Tibial nerve (tissue), 4 donors: Measurements from ENCODE around the gene AMIGO3.

Experiments used
- EP300 ChIP-seq, 2 donors: sonication (generic); formaldehyde crosslinking; IDR thresholded peaks; one replicate each; pipeline ENCODE4 v1.6.1; 2017; ENCODE audit warnings: antibody characterized with exemption in 2 of 2, mild to moderate bottlenecking in 1 of 2
- TF ChIP-seq, protein P1 (sequence below), 5 experiments: fragments of 200-600 bp in 3 of 5; fragments of 450-650 bp in 2 of 5; sonication (generic) in 3 of 5; IDR thresholded peaks; one replicate each; pipeline ENCODE4 v1.5.1; 2016 to 2019; ENCODE audit warnings: antibody characterized with exemption in 5 of 5, mild to moderate bottlenecking in 3 of 5, moderate library complexity in 2 of 5

DNA sequence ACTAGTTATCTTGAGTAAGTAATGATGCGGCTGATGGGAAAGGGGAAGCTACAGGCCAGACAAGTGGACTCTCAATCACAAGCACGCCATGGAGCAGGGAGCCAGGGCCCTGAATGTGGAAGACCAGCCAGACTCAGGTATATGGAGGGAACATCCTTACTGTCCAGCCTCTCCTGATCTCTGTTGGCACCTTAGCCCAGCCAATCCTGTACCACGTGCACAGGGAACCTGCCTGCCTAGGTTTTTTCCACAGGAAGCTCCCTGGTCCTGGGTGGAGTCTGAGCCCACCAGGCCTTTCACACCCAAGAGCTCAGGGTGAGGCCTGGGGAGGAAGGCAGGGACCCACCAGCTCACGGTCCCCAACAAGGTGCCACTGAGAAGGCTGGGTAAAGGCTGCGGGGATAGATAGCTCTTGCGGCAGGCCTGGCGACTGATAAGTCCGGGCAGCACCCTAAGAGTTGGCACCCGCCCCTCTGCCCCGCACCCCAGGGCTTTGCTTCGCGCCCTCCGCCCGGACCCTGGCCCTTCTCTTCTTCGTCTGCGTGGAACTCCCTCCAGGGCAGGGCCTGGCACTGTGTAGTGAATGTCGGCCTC is 46.3 kb downstream of the AMIGO3 start:
- TF ChIP-seq EP300 (IDR thresholded peaks at IDR 0.05), result no peak
- TF ChIP-seq, protein P1, sequence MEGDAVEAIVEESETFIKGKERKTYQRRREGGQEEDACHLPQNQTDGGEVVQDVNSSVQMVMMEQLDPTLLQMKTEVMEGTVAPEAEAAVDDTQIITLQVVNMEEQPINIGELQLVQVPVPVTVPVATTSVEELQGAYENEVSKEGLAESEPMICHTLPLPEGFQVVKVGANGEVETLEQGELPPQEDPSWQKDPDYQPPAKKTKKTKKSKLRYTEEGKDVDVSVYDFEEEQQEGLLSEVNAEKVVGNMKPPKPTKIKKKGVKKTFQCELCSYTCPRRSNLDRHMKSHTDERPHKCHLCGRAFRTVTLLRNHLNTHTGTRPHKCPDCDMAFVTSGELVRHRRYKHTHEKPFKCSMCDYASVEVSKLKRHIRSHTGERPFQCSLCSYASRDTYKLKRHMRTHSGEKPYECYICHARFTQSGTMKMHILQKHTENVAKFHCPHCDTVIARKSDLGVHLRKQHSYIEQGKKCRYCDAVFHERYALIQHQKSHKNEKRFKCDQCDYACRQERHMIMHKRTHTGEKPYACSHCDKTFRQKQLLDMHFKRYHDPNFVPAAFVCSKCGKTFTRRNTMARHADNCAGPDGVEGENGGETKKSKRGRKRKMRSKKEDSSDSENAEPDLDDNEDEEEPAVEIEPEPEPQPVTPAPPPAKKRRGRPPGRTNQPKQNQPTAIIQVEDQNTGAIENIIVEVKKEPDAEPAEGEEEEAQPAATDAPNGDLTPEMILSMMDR (IDR thresholded peaks at IDR 0.05), result no peak
